ENCODE measurements around the gene AADACL4. TPM values are rescaled to one million over a fixed set of nuclear protein-coding genes. Genes with fewer than 3 reads are reported as not detected.
A peak's percentile ranks its signal among the peaks of the same experiment; 100 is the strongest.

Gene AADACL4
- total and polyA plus RNA-seq, 3 experiments from 2014 or later, result not detected

DNA sequence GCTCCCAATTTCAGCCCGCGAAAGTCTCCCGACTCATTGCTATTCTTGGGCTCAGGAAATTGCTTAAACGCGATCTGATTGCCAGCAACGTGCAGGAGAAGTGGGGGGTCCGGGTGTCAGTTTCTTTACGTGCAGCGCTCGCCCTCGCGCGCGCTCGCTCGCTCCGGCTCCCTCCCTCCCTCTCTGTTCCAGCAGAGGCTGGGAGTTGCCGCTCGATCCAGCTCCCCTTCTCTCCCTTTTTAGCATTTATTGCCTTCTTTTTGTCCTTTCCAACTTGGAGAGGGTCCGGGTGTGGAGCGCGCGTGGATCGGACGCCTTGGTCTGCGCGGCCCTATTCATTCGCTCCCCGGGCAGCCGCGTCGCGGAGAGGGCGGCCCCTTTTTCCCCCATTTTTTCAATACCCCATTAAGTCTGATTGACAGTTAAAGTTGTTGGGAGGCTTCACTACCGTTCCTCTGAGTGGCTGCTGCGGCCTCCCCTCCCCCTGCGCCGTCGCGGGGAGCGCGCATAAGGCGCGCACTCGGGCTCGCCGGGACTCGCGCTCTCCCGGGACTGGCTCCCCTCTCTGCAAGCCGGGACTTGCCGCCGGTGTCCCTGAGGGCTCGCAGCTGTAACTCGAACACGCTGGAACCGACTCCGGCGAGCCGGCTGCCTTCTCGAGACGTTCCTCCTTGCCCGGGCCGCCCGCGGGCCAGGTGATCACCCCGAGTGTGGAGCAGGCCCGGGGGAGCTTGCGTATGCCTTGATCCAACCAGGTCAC, 25.8 kb upstream of the AADACL4 start, which contains the start of gene DHRS3:
DHRS3 (minus strand) TSS at position 310 of the 760 bp plus-strand sequence. CDS start 862 bp downstream, outside the sequence.
- peaks cover 53 to 61% (median 59%) of the 10 kb centered on the region in 3 donors for H3K4me1 Mint-ChIP-seq
- ChIA-PET CTCF (interaction anchor here (0.7 to 7.9 kb wide), 23 partner anchors 11 to 340 kb away, joined by 3 to 124 read pairs (median 4); no protein-coding TSS in a partner anchor), POLR2A (interaction anchor here (0.6 to 2.2 kb wide), 12 partner anchors 14 to 347 kb away, joined by 3 to 24 read pairs (median 5); no protein-coding TSS in a partner anchor)
- peak within 1 kb of the TSS; percentile 92 for H3K4me3 ChIP-seq (ENCODE audit: low read length)
- peak within 1 kb of the TSS; percentile 88 to 97 (median 96) for H3K27ac Mint-ChIP-seq
- H3K4me3 Mint-ChIP-seq, result peak within 1 kb of the TSS; percentile 98 to 99 (median 98)
- H3K27me3 ChIP-seq (ENCODE audit: insufficient read depth, low read length, poor library complexity, severe bottlenecking), result no peaks in the 10 kb centered on the region
- peak; percentile 58 to 85 (median 76) for DNase-seq
- peak within 1 kb of the TSS; percentile 85 for H3K27ac ChIP-seq (ENCODE audit: low read depth, low read length)
- peaks cover 0 to 39% (median 2%) of the 10 kb centered on the region in 3 donors for H3K36me3 Mint-ChIP-seq
- H3K27me3 Mint-ChIP-seq, result peaks cover 0 to 10% of the 10 kb centered on the region in 2 donors
- H3K9me3 Mint-ChIP-seq, result peaks cover 0 to 2% (median 0%) of the 10 kb centered on the region in 5 donors
- H3K36me3 ChIP-seq (ENCODE audit: insufficient read depth, low read length), result peaks cover 4% of the 10 kb centered on the region
- H3K4me1 ChIP-seq (ENCODE audit: insufficient read depth, low read length), result peaks cover 45% of the 10 kb centered on the region
- H3K9me3 ChIP-seq (ENCODE audit: low read length), result no peaks in the 10 kb centered on the region

DNA sequence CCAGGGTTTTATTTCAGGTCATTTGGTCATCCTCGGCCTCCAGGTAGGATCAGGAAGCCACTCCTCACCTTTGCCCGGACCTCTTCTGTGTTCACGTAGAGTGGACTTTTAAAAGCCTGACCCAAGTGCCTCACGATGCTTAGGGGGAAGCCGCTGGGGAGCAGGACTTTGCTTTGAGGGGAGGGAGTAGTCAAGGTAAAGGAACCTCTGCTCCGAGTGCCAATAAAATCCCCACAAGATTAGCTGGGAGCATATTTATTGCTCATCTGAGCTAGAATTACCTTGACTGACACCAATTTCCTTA, 25.3 kb upstream of the AADACL4 start:
- CTCF ChIA-PET, result interaction anchor here (0.8 to 7.9 kb wide), 18 partner anchors 11 to 341 kb away, joined by 3 to 124 read pairs (median 4); no protein-coding TSS in a partner anchor
- H3K4me1 ChIP-seq (ENCODE audit: insufficient read depth, low read length), result peaks cover 41% of the 10 kb centered on the region
- Mint-ChIP-seq H3K4me1 (peaks cover 48 to 56% (median 54%) of the 10 kb centered on the region in 3 donors), H3K9me3 (peaks cover 0 to 2% (median 0%) of the 10 kb centered on the region in 5 donors), H3K36me3 (peaks cover 0 to 34% (median 0%) of the 10 kb centered on the region in 3 donors), H3K4me3 (peak overlapping the region; percentile 98 to 99 (median 98)), H3K27me3 (peaks cover 0 to 10% of the 10 kb centered on the region in 2 donors), H3K27ac (peak overlapping the region; percentile 88 to 97 (median 96))
- H3K27me3 ChIP-seq (ENCODE audit: insufficient read depth, low read length, poor library complexity, severe bottlenecking), result no peaks in the 10 kb centered on the region
- peak overlapping the region; percentile 85 for H3K27ac ChIP-seq (ENCODE audit: low read depth, low read length)
- DNase-seq, result no peak
- H3K9me3 ChIP-seq (ENCODE audit: low read length), result no peaks in the 10 kb centered on the region
- peak overlapping the region; percentile 92 for H3K4me3 ChIP-seq (ENCODE audit: low read length)
- H3K36me3 ChIP-seq (ENCODE audit: insufficient read depth, low read length), result peaks cover 4% of the 10 kb centered on the region
- POLR2A ChIA-PET, result interaction anchor here (0.8 to 2.2 kb wide), 7 partner anchors 15 to 273 kb away, joined by 3 to 24 read pairs (median 5); no protein-coding TSS in a partner anchor

DNA sequence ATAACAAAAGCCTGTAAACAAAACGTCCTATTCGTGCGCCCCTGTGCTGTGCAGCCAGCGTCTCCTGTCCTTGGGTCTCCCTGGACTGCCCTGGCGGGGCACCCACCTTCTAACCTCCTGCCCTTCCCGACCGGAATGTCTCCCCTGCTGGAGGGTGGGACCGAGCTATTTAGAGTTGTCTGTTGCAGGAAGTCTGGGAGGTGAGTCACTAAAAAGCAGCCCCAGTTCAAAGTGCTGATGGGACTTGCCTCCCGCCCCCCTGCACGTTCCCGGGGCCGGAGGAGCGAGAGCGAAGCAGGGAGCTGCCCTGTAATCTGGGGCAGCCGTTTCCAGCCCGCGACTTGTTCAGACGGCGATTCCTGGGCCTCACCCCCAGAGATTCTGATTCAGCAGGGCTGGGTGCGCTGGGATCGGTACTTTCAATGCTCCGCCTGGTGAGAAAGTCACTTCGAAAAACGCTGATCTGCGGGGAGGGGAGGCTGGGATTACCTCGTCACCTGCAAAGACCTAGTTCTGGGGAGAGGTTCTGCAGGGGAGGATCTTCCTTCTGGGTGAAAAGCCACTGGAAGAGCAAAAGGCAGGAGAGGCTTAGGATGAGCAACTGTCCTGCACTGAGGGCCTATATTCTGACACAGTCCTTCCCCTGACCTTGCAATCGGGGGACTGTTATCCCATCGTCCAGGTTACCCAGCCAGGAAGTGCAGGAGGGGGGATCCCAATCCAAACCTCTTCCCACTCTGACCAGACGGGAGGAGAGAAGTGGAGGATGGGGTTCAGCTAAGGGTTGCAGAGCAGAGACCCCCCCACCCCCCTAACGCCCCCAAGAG, 24.7 kb upstream of the AADACL4 start:
- Histone ChIP-seq H3K27me3 (ENCODE audit: insufficient read depth, low read length, poor library complexity, severe bottlenecking) (no peaks in the 10 kb centered on the region), H3K4me3 (ENCODE audit: low read length) (peak overlapping the region; percentile 92), H3K36me3 (ENCODE audit: insufficient read depth, low read length) (peaks cover 4% of the 10 kb centered on the region), H3K9me3 (ENCODE audit: low read length) (no peaks in the 10 kb centered on the region), H3K27ac (ENCODE audit: low read depth, low read length) (peak overlapping the region; percentile 85), H3K4me1 (ENCODE audit: insufficient read depth, low read length) (peaks cover 36% of the 10 kb centered on the region)
- Mint-ChIP-seq H3K4me1 (peaks cover 46 to 53% (median 50%) of the 10 kb centered on the region in 3 donors), H3K9me3 (peaks cover 0 to 2% (median 0%) of the 10 kb centered on the region in 5 donors), H3K36me3 (peaks cover 0 to 33% (median 0%) of the 10 kb centered on the region in 3 donors), H3K4me3 (peak overlapping the region; percentile 98 to 99 (median 98)), H3K27ac (peak overlapping the region; percentile 88 to 97 (median 96)), H3K27me3 (peaks cover 0 to 10% of the 10 kb centered on the region in 2 donors)
- ChIA-PET CTCF (interaction anchor here (0.8 to 7.9 kb wide), 26 partner anchors 11 to 428 kb away, joined by 3 to 124 read pairs (median 4); no protein-coding TSS in a partner anchor), POLR2A (interaction anchor here (0.8 to 2.2 kb wide), 7 partner anchors 15 to 274 kb away, joined by 3 to 24 read pairs (median 4); no protein-coding TSS in a partner anchor)
- DNase-seq, result peak; percentile 48 to 73 (median 60)

DNA sequence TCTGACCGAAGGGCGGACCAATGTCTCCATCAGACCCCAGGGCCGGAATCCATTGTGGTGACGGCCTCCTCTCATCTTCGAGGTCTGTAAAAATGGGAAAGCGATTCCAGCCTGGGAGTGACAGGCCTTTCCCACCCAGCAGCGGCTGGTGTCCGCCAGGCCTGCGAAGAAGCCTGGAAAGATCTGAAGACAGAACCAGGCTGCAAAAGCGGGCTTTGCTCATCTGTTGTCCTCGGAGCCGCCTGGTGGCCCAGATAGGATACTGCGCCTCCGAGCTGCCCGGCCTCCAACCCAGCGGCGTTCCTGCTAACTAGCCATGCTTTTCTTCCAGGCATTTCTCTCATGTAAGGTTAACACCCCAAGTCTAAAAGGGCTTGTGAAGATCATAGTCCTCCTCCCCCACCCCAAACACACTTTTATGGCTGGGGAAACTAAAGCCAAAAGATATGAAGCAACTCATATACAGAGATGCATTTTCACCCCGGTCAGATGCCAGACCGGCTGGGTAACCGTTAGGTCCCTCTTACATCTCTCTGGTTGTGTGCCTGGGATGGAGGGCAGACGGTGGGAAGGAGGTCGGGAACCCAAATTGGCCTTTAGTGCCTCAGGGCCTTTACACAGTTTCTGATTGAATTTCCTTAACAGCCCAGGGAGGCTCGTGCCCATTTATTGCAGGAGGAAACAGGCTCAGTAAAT, 23.9 kb upstream of the AADACL4 start:
- peak; percentile 65 to 78 (median 71) for DNase-seq
- peaks cover 28% of the 10 kb centered on the region for H3K4me1 ChIP-seq (ENCODE audit: insufficient read depth, low read length)
- peaks cover 4% of the 10 kb centered on the region for H3K36me3 ChIP-seq (ENCODE audit: insufficient read depth, low read length)
- peak overlapping the region; percentile 92 for H3K4me3 ChIP-seq (ENCODE audit: low read length)
- no peaks in the 10 kb centered on the region for H3K9me3 ChIP-seq (ENCODE audit: low read length)
- peaks cover 0 to 2% (median 0%) of the 10 kb centered on the region in 5 donors for H3K9me3 Mint-ChIP-seq
- ChIA-PET POLR2A (interaction anchor here (0.9 to 2.2 kb wide), 2 partner anchors 16 to 19 kb away, joined by 4 to 9 read pairs; no protein-coding TSS in a partner anchor), CTCF (interaction anchor here (0.7 to 7.9 kb wide), 19 partner anchors 10 to 429 kb away, joined by 3 to 124 read pairs (median 5); no protein-coding TSS in a partner anchor)
- H3K27ac ChIP-seq (ENCODE audit: low read depth, low read length), result peak overlapping the region; percentile 85
- peak overlapping the region; percentile 51 to 96 (median 84) for H3K27ac Mint-ChIP-seq
- peaks cover 39 to 46% (median 42%) of the 10 kb centered on the region in 3 donors for H3K4me1 Mint-ChIP-seq
- peak overlapping the region; percentile 98 to 99 (median 98) for H3K4me3 Mint-ChIP-seq
- H3K27me3 Mint-ChIP-seq, result peaks cover 0 to 10% of the 10 kb centered on the region in 2 donors
- no peaks in the 10 kb centered on the region for H3K27me3 ChIP-seq (ENCODE audit: insufficient read depth, low read length, poor library complexity, severe bottlenecking)
- peaks cover 0 to 31% (median 0%) of the 10 kb centered on the region in 3 donors for H3K36me3 Mint-ChIP-seq

DNA sequence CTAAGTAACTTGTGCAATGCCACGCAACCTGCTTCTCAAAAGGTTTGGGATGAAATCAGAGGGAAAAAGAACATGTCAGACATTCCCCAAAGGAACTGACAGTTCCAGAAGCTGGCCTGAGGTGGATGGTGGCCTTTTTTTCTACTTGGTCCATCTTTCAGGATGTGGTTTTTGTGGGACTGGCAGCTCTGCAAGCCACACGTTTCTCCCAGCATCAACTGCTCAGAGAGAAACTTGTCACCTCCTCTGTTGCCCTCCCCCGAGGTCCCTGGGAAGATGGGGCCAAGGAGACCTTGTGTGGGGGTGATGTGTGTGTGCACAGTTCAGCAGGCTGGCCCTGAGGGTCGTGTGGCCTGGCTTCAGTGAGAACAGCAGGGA, 23.4 kb upstream of the AADACL4 start:
- Histone ChIP-seq H3K9me3 (ENCODE audit: low read length) (no peaks in the 10 kb centered on the region), H3K4me3 (ENCODE audit: low read length) (no peak overlapping the region), H3K27ac (ENCODE audit: low read depth, low read length) (no peak overlapping the region), H3K27me3 (ENCODE audit: insufficient read depth, low read length, poor library complexity, severe bottlenecking) (no peaks in the 10 kb centered on the region), H3K36me3 (ENCODE audit: insufficient read depth, low read length) (peaks cover under 1% of the 10 kb centered on the region), H3K4me1 (ENCODE audit: insufficient read depth, low read length) (peaks cover 23% of the 10 kb centered on the region)
- POLR2A ChIA-PET, result interaction anchor here (0.9 to 2.2 kb wide), 3 partner anchors 17 to 45 kb away, joined by 4 to 9 read pairs (median 5); no protein-coding TSS in a partner anchor
- Mint-ChIP-seq H3K4me1 (peaks cover 33 to 41% (median 37%) of the 10 kb centered on the region in 3 donors), H3K27me3 (peaks cover 0 to 10% of the 10 kb centered on the region in 2 donors), H3K9me3 (peaks cover 0 to 2% (median 0%) of the 10 kb centered on the region in 5 donors), H3K36me3 (peaks cover 0 to 30% (median 0%) of the 10 kb centered on the region in 3 donors), H3K27ac (peak overlapping the region in 7 of 8 donors; percentile 26 to 96 (median 80)), H3K4me3 (peak overlapping the region; percentile 98 to 99 (median 98))
- DNase-seq, result peak in 2 of 5 donors; percentile 26 to 44
- CTCF ChIA-PET, result interaction anchor here (0.7 to 7.9 kb wide), 19 partner anchors 9 to 430 kb away, joined by 3 to 124 read pairs (median 5); no protein-coding TSS in a partner anchor

DNA sequence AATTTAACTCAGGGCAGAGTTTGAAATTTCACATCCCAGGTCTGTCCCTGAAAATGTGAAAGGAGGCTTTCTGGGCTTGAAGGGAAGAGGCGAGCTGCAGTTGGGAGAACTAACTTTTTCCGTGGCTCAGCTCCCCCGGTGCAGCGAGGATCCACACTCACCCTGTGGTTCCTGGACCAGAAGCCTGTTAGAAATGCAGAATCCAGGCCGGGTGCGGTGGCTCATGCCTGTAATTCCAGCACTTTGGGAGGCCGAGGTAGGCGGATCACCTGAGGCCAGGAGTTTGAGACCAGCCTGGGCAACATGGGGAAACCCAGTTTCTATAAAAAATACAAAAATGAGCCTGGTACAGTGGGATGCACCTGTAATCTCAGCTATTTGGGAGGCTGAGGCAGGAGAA, 23.0 kb upstream of the AADACL4 start:
- peak overlapping the region in 3 of 8 donors; percentile 80 to 96 (median 92) for H3K27ac Mint-ChIP-seq
- POLR2A ChIA-PET, result interaction anchor here (0.6 to 1.1 kb wide), 2 partner anchors 23 to 45 kb away, joined by 3 to 5 read pairs; no protein-coding TSS in a partner anchor
- Histone ChIP-seq H3K27ac (ENCODE audit: low read depth, low read length) (no peak overlapping the region), H3K27me3 (ENCODE audit: insufficient read depth, low read length, poor library complexity, severe bottlenecking) (no peaks in the 10 kb centered on the region), H3K9me3 (ENCODE audit: low read length) (no peaks in the 10 kb centered on the region), H3K4me3 (ENCODE audit: low read length) (no peak overlapping the region), H3K4me1 (ENCODE audit: insufficient read depth, low read length) (peaks cover 19% of the 10 kb centered on the region), H3K36me3 (ENCODE audit: insufficient read depth, low read length) (no peaks in the 10 kb centered on the region)
- H3K9me3 Mint-ChIP-seq, result peaks cover 0 to 2% (median 0%) of the 10 kb centered on the region in 5 donors
- H3K4me1 Mint-ChIP-seq, result peaks cover 29 to 37% (median 32%) of the 10 kb centered on the region in 3 donors
- no peak for DNase-seq
- H3K36me3 Mint-ChIP-seq, result peaks cover 0 to 26% (median 0%) of the 10 kb centered on the region in 3 donors
- peak overlapping the region in 5 of 7 donors; percentile 31 to 99 (median 98) for H3K4me3 Mint-ChIP-seq
- CTCF ChIA-PET, result interaction anchor here (1.1 to 7.9 kb wide), 16 partner anchors 9 to 430 kb away, joined by 3 to 124 read pairs (median 5); no protein-coding TSS in a partner anchor
- H3K27me3 Mint-ChIP-seq, result peaks cover 0 to 10% of the 10 kb centered on the region in 2 donors

All from CD8-positive, alpha-beta memory T cell (primary cell).